Astrocyte of the cerebellum (primary cell): ENCODE results near the gene CABCOCO1.
"Not testable (repeated sequence)": the region's sequence is repeated elsewhere in the genome, so short reads cannot be mapped to it uniquely, and the experiment has no call there.

Source experiments
- DNase-seq: peaks from one replicate; pipeline ENCODE4 v3.0.0-alpha.2; 2011; ENCODE audit warnings: low read depth
- H3K4me3 ChIP-seq: 2 replicates; pipeline ENCODE4 v1.5.1; 2011; ENCODE audit warnings: mild to moderate bottlenecking, low read depth, low read length, moderate library complexity
- CTCF ChIP-seq: IDR thresholded peaks from 2 replicates; pipeline ENCODE4 v1.5.1; 2012; ENCODE audit warnings: low read length, low read depth, moderate library complexity, mild to moderate bottlenecking; ENCODE audit errors: missing control alignments
- in situ Hi-C: cut with HindIII; loops from 2 replicates; pipeline ENCODE4 v1.10.0; 2017; ENCODE audit warnings: low sequenced_read_pairs

The CABCOCO1 gene

GRCh38 chr10:61721431-61721830, 58.7 kb downstream of the CABCOCO1 start:
- in situ Hi-C loops: no loop called here
- no peak for DNase-seq
- no peak for TF ChIP-seq CTCF
- H3K4me3 ChIP-seq: no peak overlapping the region

DNA sequence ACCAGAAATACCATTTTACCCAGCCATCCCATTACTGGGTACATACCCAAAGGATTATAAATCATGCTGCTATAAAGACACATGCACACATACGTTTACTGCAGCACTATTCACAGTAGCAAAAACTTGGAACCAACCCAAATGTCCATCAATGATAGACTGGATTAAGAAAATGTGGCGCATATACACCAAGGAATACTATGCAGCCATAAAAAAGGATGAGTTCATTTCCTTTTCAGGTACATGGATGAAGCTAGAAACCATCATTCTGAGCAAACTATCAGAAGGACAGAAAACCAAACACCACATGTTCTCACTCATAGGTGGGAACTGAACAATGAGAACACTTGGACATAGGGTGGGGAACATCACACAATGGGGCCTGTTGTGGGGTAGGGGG, 62.5 kb downstream of the CABCOCO1 start:
- H3K4me3 ChIP-seq, DNase-seq, in situ Hi-C loops: not testable (repeated sequence)

DNA sequence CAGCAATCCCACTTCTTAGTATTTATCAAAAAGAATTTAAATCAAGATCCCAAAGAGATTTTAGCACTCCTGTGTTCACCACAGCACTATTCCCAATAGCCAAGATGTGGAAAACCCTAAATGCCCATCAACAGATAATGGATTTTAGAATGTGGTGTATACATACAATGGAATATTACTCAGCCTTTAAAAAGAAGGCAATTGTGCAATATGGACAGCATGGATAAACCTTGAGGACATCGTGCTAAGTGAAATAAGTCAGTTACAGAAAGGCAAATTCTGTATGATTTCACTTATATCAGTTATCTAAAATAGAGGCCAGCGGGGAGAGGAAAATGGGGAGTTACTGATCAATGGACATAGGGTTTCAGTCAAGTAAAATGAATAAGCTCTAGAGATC, 66.9 kb downstream of the CABCOCO1 start:
- no peak for DNase-seq
- TF ChIP-seq CTCF: no peak
- no peak overlapping the region for H3K4me3 ChIP-seq
- in situ Hi-C loops: no loop called here

DNA sequence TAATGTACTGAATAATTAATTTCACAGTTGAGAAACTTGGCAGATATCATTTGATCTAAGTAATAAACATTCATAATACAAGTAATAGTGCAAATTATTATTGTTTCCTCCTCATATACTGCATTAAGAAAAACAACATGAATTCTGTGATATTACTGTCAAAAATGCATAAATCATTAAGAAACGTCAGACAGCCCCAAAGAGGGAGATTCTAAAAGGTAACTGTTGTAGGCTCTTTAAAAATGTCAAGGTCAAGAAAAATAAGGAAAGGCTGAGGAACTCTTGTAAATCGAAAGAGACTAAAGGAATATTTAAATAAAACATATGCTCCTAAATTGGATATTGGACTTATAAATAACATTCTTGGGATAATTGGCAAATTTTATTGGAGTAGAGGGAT, 67.9 kb downstream of the CABCOCO1 start:
- in situ Hi-C loops: no loop called here
- H3K4me3 ChIP-seq: no peak overlapping the region
- DNase-seq: no peak
- no peak for TF ChIP-seq CTCF

DNA sequence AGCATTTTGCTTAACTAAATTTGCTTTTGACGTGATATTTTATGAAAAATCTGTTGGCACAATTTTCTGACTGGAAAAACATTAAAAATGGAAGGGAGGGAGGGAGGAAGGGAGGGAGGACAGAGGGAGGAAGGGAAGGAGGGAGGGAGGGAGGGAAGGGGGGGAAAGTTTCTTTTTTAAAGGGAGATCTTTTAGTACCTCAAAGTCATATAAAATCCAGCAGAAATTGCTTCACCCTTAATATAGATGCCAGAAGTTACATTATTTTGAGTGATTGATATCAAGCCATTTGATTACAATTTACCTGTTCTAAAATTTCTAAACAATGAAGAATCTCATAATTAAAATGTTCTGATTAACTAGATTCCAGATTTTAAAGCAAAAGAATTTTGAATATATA, 68.9 kb downstream of the CABCOCO1 start:
- no peak overlapping the region for H3K4me3 ChIP-seq
- TF ChIP-seq CTCF: no peak
- in situ Hi-C loops: no loop called here
- DNase-seq: no peak

DNA sequence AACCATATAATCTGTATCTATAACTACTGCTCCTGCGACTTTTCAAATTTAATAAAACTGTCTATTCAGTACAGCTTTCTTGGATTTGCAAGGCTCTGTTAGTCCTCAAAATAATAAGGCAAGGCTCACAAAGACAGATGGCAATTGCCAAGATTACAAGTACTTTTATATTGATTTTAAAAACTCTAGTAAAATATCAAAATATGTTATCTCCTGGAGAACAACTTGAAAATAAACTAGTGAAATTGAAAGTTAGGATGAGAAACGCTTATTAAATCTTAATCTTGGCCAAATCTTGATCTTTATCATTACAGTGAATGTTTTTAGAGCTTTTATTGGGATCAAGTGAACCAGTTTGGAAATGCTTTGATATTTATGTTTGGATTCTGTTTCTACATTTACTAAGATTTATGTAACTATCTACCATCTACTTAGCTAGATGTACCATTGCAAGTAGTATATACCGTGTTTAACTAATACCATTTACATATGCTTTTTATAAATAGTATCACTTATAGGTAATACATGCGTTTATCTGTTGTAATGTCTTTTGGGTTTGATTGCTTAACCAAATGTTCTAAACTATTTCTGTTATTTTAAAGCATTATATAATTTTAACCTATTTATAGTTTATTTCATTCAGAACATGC, 70.0 kb downstream of the CABCOCO1 start:
- TF ChIP-seq CTCF: no peak
- no peak for DNase-seq
- in situ Hi-C loops: no loop called here
- H3K4me3 ChIP-seq: no peak overlapping the region

- TF ChIP-seq CTCF: peak; percentile 63
- in situ Hi-C loops: no loop called here
- H3K4me3 ChIP-seq: no peak overlapping the region
- peak; percentile 45 for DNase-seq
Measured at GRCh38 chr10:61733358-61733940, 70.7 kb downstream of the CABCOCO1 start.
